H1 (cell line): Measurements from ENCODE around the gene DIP2B.

ENCODE experiments used
- CHD1 ChIP-seq: IDR thresholded peaks from 2 replicates; pipeline ENCODE4 v1.6.1; 2012; ENCODE audit warnings: low read depth, low read length, improper control_type of control experiment
- CTCF ChIP-seq, 3 experiments: IDR thresholded peaks; 1 replicate in 2 of 3; 2 replicates in 1 of 3; pipeline versions ENCODE4 v1.5.1 to v1.6.1; 2011; ENCODE audit warnings: low read length in 3 of 3, mild to moderate bottlenecking in 3 of 3, inconsistent platforms in 2 of 3, low read depth in 1 of 3, moderate library complexity in 1 of 3; ENCODE audit not compliant: insufficient read depth in 1 of 3; ENCODE audit errors: control extremely low read depth in 1 of 3
- EP300 ChIP-seq, 2 experiments: IDR thresholded peaks; 1 replicate in 1 of 2; 2 replicates in 1 of 2; pipeline ENCODE4 v1.6.1; 2011 to 2012; ENCODE audit warnings: low read depth in 2 of 2, low read length in 2 of 2, mild to moderate bottlenecking in 2 of 2, borderline replicate concordance in 1 of 2, inconsistent platforms in 1 of 2, moderate library complexity in 1 of 2
- HDAC6 ChIP-seq: IDR thresholded peaks from one replicate; pipeline ENCODE4 v1.7.1; 2012; ENCODE audit warnings: low read depth, mild to moderate bottlenecking, inconsistent platforms, low read length, moderate library complexity
- MAFK ChIP-seq: IDR thresholded peaks from 2 replicates; pipeline ENCODE4 v1.6.1; 2012; ENCODE audit warnings: low read depth, mild to moderate bottlenecking, improper control_type of control experiment, low read length
- POLR2A ChIP-seq, 2 experiments: IDR thresholded peaks; 1 replicate in 1 of 2; 2 replicates in 1 of 2; pipeline ENCODE4 v1.6.1; 2011; ENCODE audit warnings: low read depth in 2 of 2, low read length in 2 of 2, mild to moderate bottlenecking in 2 of 2; ENCODE audit errors: control extremely low read depth in 1 of 2
- POLR2AphosphoS5 ChIP-seq: IDR thresholded peaks from 2 replicates; pipeline ENCODE4 v1.6.1; 2011; ENCODE audit warnings: low read depth, low read length
- USF2 ChIP-seq: IDR thresholded peaks from 2 replicates; pipeline ENCODE4 v1.6.1; 2011; ENCODE audit warnings: low read length, improper control_type of control experiment
- YY1 ChIP-seq: IDR thresholded peaks from 2 replicates; pipeline ENCODE4 v1.6.1; 2011; ENCODE audit warnings: low read depth, mild to moderate bottlenecking, low read length

- TF ChIP-seq HDAC6: no peak
- no peak for TF ChIP-seq CTCF (IDR thresholded peaks at IDR 0.05; ENCODE audit: control extremely low read depth in 1 of 3, insufficient read depth in 1 of 3, low read depth in 1 of 3, low read length in 3 of 3)
- TF ChIP-seq POLR2A (IDR thresholded peaks at IDR 0.05; ENCODE audit: control extremely low read depth in 1 of 2, low read depth in 2 of 2, low read length in 2 of 2): no peak
- TF ChIP-seq CHD1: no peak
- no peak for TF ChIP-seq EP300 (IDR thresholded peaks at IDR 0.05; ENCODE audit: borderline replicate concordance in 1 of 2, low read depth in 2 of 2, low read length in 2 of 2)
- no peak for TF ChIP-seq POLR2AphosphoS5
- no peak for TF ChIP-seq USF2
- no peak for TF ChIP-seq YY1
- TF ChIP-seq MAFK: no peak
Measured at GRCh38 chr12:50742776-50743175, 238.0 kb downstream of the DIP2B start.
